ENCODE measurements around the gene CD99L2.
A peak's percentile ranks its signal among the peaks of the same experiment; 100 is the strongest.

CD99L2 gene, protein sequence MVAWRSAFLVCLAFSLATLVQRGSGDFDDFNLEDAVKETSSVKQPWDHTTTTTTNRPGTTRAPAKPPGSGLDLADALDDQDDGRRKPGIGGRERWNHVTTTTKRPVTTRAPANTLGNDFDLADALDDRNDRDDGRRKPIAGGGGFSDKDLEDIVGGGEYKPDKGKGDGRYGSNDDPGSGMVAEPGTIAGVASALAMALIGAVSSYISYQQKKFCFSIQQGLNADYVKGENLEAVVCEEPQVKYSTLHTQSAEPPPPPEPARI

DNA sequence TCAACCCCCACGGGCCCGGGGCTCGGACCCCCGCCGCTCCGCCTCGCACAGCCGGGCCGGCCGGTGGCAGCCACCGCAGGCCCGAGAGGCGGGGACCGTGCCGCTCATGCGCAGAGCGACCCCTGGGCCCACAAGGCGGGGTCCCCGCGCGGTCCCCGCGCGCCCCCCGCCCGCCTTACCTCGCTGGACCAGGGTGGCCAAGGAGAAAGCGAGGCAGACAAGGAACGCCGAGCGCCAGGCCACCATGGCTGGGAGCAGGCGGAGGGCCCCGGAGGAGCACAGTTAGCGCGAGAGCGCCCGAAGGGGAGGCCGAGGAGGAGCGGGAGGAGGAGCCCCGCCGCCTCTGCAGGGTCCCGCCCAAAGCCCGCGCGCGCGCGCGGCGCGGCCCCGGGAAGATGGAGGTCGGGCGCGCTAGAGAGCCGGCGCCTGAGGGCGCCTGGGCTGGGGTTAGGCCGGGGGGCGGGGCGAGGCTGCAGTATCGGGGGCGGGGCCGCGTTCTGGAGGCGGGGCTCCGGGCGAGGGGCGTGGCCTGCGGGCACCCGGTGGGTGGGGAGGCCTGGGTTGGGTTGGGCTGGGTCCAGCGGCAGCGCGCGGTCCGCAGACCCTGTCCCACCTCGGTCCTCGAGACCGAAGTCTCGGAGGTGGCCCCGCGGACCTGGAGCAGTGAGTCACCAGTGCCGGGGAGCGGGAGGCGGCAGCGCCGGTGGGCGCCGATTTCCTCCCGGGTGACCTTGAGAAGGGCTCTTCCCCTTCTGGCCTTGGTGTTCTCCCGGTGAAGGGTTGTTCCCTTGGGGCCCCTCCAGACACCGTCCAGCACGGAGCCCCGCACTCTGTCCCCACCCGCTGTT lies at the start of gene CD99L2:
TSS of gene CD99L2 (minus strand) at position 326 of the 848 bp plus-strand sequence. CDS start at position 246, 80 bp downstream.
- peak; percentile 94 for DNase-seq (ENCODE audit: low spot score)

DNA sequence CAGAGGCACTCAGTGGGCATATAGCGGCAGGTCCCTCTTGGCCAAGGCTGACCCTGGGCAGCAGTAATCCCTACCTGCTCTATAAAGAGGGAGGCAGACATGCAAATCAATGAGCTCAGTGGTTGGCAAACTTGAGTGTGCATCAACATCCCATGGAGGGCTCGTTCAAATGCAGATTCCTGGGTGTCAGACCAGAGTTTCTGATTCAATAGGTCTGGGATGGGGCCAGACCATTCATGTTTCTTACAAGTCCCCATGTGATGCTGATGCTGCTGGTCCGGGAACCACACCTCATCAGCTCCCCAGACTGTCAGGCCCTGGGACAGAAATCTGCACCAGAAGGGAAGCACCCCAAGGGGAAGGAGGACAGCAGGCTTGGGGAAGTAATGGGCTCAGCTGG lies 45.8 kb upstream of the CD99L2 start:
- DNase-seq (ENCODE audit: low spot score), result no peak

DNA sequence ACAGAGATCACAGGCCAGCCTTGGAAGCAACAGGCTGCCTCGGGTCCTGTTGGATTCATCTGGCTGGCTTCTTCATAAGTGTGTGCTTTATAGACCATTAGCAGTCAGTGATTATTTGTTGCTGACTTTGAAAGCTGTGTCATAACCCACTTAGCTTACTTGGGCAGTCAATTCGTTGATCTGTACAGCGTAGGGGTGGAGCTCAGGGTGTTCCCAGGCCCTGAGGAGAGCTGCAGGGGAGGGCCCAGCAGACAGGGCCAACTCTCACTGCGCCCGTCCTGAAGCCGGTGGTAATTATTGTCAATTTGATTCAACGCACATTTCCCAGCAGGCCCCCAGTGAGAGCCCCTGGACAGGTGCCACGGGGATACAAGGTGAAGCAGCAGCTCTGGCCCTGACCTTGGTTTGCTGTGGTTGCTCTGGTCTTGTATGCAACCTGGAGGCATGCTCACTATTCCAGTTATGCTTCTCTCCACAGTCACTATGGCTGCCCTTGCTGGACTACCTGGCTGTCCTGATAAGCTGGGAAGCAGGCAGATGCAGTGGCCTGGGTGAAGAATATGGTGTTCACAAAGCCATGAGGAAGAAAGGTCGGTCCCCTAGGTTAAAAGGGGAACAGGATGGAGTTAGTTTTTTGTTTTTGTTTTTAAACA lies 44.6 kb upstream of the CD99L2 start:
- no peak for DNase-seq (ENCODE audit: low spot score)

DNA sequence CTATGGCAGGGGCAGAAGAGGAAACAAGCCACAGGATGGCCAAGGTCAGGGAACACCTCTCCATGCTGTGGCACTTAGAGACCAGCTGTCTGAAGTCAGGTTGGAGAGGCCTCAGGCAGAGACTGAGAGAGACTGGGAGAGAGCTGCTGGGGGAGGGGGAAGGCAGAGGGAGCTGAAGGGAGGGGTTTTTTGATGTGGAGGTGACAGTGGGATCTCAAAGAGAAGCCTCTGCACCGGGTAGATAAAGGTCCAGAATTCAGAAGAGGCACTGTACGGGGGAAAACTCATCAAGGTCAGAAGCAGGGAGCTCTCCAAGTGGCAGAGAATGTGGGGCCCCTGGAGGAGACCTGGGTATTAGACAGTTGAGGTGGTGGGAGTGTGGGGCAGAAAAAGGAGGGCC lies 43.1 kb upstream of the CD99L2 start:
- DNase-seq (ENCODE audit: low spot score), result no peak

DNA sequence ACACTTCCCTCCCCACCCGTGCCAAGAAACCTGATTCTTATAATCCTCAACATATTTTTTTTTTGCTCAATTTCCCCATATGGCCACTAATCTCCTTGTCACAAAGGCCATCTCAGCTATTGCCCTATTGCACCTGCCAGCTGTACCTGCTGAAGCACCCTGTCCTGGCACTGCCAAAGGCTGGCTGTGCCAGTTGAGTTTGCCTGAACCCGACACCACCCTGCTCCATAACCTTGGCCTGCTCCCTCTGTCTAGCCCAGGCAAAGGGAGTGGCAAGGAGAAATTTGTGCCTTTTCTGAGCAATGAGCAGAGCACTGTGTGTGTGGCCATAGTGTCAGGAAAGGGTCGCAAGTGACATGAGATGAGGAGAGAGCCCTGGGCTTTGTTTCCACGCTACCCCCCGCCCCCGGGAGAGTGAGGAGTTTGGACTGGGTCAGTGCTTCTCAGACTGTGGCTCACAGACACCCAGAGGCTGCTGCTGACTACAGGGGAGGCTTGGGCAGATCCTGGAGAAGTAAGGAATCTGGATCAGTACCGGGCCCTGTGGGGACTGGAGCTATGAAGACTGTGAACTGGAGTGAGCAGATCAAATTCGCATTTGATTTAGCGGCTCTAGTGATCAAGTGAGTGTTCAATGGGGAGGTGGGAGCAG lies 42.5 kb upstream of the CD99L2 start:
- DNase-seq (ENCODE audit: low spot score), result no peak

DNA sequence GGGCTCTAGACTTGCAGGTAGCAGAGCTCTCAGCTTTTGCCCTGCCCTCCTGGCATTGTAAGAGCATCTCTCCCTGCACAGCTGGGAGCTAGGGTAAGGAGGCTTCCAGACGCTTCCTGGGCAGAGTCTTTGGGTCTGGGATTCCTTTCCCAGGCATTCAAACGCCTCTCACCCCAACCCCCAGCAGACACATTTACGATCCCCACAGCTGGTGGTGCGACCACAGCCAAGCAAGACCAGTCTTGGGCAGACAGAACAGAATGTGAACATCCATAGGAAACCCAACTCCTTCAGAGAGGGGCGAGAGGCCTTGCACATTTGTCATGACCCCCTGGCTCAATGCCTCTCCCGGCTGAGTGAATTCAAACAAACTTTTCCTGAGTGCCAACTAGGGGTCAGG lies 38.1 kb upstream of the CD99L2 start:
- no peak for DNase-seq (ENCODE audit: low spot score)

DNA sequence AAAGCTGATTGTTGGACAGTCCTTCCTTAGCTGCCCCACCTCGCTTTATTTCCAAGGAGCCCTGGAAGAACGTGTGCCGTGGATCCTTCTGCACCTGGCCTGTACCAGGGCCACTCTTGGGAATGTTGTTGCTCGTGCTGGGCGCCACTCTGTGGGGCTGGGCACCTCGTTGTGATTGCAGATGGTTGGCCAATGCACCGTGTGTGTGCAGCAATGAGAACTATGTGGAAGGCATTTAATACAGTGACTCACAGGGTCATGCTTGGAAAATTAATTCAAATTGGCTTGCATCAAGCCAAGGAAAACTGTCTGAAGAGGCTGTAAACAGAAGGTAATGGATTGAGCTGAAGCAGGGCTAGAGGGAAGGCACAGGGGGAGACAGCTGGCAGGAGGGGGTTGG lies 37.0 kb upstream of the CD99L2 start:
- peak; percentile 52 for DNase-seq (ENCODE audit: low spot score)

DNA sequence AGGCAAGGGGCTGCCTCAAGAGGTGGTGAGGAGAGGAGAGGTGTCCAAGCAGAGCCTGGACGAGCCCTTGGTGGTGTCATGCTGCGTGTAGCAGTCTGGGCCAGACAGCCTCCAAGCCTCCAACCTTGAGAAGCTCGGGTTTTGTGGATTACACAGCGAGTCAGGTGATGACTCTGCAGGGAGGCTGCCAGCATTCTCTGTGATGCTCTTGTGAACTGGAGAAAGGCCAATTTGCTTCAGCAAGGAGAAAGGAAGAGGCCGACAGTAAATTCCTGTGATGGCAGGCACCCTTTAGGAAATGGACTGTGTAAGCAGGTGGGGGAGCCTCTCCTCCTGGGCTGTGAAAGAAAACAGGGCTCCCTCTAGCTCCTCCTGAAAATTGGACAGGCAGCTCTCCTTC lies 36.0 kb upstream of the CD99L2 start:
- peak; percentile 50 for DNase-seq (ENCODE audit: low spot score)

DNA sequence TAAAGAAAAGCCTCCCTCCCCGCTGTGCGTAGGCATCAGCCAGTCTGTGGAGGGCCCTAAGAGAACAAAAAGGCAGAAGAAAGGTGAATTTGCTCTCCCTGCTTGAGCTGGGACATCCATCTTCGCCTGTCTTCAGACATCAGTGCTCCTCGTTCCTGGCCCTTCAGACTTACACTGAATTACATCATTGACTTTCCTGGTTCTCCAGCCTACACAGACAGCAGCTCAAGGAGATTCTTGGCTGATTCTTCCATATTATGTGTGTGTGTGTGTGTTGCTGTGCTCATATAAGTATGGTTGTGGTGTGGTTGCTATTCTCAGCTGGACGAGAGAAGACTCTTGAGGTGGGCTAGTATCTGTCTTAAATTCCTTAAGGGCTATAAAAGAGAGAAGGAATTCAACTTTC lies 35.5 kb upstream of the CD99L2 start:
- no peak for DNase-seq (ENCODE audit: low spot score)

DNA sequence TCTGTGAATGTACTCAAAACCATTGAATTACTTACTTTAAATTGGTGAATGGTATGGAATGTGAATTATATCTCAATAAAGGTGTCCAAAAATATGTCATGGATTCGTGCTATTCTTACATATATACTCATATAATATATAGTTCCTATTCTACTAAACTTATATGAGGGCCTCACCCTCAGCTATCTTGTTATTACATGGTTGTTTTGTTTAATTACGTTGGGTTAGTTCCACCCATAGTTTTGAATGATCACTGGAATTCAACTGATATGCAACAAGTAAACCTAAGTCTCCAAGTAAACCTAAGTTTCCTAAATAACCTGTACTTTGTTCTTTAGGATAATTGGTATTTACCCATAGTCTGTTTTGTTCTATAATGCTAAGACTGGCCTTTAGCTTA lies 30.6 kb upstream of the CD99L2 start:
- DNase-seq (ENCODE audit: low spot score), result no peak

DNA sequence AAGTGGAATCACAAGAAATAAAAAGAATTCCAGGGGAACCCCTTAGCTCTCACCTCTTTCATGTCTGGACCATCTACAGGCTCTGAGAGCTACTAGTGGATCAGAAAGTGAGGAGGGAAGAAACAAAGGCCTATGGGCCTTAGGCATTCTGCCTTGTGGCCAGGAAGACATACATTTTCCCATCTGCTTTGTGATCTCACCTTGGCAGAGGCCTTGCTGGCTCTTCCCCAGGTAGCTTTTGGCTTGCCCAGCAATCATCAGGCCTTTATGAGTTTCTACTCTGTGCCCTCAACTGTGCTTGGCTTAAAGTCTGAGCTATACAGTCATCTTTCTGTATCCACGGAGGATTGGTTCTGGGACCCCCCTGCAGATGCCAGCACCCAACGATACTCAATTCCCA lies 28.3 kb upstream of the CD99L2 start:
- no peak for DNase-seq (ENCODE audit: low spot score)

DNA sequence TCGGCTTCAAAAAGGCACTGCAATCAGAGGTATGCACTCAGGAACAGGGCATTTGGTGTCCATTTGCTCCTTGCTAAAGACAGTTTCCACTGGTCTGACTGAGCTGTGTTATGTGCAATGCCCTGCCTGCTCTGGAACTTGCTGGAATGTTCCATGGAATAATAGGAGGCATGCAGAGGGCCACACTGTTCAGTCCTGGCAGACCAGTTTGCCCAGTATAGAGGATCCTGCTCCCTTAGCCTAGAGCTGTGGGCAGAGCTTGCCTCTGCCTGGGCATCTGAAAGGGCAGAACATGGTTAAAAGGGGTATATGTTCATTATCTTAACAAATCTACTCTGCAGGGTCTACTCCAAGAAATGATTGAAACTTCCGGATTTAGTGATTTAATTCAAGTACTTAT lies 27.8 kb upstream of the CD99L2 start:
- DNase-seq (ENCODE audit: low spot score), result peak; percentile 18

DNA sequence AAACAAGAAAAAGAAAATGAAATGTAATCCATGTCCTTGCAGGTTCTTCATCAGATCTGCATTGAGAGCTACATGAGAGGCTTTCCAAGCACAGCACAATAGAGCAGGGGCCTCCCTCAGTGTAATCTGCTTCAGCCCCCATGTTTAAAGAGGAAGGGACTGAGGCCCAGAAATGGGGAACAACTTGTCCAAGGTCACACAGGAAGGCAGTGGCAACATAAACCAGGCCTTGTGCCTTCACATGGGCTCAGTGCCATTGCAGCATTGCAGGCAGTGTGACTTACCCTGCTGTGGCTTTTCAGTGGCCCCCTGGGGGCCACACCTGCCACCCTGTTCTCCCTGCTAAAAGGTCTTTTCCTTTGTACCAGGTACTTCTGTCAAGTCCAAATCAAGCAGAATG lies 20.9 kb upstream of the CD99L2 start:
- DNase-seq (ENCODE audit: low spot score), result no peak

DNA sequence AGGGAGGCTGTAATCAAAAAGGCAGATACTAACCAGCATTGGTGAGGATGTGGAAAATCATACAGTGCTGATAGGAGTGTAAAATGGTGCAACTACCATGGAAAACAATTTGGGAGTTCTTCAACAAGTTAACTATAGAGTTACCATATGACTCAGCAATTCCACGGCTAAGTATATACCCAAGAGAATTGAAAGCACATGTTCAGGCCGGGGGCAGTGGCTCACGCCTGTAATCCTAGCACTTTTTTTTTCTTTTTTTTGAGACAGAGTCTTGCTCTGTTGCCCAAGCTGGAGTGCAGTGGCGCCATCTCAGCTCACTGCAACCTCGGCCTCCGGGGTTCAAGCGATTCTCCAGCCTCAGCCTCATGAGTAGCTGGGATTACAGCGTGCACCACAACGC lies 15.0 kb upstream of the CD99L2 start:
- no peak for DNase-seq (ENCODE audit: low spot score)

DNA sequence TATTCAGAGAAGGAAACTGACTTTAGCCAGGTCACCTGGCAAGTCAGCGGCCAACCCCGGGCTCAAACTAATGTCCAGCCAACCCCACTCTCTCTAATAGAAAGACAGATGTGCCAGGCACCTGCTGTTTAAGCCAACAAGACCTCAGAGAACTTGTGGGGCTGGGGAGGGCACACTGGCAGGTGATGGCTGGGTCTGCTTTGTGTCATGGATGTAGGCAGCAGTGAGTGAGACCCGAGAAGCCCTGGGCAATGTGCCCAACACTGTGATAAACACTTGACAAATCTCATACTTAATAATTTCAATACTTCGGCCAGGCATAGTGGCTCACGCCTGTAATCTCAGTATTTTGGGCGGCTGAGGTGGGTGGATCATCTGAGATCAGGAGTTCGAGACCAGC lies 9.0 kb upstream of the CD99L2 start:
- DNase-seq (ENCODE audit: low spot score), result no peak

DNA sequence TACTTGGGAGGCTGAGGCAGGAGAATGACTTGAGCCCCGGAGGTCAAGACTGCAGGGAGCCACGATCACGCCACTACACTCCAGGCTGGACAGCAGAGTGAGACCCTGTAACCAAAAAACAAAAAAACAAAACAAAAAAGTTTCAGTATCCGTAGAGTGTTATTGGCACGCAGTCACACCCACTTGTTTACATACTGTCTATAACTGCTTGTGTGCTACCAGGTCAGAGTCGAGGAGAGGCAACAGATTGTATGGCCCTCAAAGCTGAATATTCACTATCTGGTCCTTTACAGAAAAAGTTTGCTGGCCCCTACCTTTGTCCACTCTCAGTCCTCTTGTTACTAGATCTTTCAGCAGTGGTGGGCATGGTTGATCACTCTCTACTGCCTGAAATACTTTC lies 8.2 kb upstream of the CD99L2 start:
- DNase-seq (ENCODE audit: low spot score), result no peak

DNA sequence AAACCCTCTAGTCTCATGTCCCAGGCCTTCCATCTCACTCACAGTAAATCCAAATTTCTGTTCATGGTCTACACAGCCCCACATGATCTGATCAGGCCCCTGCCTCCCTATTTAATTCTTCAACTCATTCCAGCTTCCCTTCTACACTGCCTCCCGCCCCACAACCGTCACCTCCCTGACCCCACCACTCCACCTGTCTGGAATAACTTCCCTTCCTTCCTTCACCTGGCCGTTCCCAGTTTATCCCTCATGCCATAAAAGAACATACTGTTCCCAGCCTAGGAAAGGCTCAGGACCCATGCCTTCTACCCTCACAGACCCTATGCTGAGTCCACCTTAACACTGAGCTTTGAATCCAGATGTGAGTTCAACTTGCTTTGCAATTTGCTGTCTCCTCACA lies 6.8 kb upstream of the CD99L2 start:
- no peak for DNase-seq (ENCODE audit: low spot score)

DNA sequence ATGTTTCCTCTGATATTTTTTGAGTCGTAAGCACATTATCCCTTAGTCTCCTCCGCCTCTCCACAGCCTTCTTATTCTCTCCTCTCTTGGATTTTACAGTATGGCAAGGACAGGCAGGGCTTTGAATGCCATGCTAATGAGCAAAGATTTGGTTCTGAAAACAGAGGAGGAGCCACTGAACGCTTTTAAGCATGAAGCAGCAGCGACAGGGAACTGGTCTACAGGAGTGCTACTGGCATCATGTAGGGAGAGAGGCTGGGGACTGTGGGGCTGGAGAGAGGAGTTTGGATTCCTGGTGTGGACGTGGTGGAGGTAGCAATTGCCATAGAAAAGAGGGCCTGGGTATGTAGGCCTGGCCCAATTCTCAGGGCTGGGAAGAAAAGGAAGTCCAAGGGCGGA lies 4.6 kb upstream of the CD99L2 start:
- no peak for DNase-seq (ENCODE audit: low spot score)

DNA sequence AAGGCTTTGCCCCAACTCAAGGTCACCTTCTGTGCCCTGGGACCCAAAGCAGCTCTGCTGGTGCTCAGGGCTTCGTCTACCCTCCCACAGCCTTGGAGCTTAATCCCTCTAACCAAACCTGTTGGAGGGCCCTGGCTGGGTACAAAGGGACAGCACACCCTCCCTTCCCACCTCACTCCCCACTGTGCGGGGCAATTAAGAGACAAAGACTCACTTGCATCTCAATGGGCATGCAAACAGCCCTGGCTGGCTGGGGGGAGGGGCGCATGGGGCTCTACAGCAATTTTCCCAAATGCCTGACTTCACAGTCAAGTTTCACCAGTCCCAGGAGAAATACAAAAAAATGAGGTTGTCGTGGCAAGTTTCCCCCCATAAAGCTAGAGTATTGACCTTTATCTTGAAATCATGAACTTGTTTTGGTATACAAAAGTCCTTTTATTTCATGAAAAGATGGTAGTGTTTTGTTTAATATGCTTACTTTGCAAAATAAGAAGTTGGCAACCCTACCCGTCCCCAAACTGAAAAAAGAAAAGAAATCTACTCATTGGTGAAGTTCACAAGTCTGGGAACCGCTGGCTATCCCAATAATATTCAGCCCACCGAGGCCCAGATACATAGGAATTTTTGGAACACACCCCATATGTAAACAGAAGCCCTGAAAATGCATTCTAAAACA lies 4.1 kb upstream of the CD99L2 start:
- DNase-seq (ENCODE audit: low spot score), result no peak

DNA sequence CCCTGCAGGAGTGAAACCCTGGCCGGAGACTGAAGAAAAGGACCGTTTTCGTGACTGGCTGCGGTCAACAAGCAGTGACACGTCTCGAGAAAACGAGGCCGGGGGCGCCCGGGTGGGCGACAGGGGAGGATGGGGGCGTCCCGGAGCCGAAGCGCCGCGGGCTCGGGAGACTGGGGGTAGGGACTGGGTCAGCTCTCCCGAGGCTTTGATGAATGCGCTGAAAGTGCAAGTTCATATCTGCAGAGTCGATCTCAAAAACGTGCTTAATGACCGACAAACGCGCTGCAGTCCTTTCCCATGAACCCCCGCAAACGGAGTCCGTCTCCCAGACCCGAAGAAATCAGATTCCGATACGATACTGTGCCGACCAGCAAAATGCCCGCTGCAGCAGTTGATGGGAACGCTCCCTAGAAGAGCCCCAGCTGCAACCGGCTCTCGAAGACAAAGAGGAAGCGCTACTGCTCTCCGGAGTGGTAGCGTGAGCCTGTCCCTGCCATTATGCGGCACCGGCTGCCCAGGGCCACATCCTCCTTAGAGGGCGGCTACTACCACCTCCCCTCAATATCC lies 806 bp upstream of the CD99L2 start:
- DNase-seq (ENCODE audit: low spot score), result peak; percentile 12

DNA sequence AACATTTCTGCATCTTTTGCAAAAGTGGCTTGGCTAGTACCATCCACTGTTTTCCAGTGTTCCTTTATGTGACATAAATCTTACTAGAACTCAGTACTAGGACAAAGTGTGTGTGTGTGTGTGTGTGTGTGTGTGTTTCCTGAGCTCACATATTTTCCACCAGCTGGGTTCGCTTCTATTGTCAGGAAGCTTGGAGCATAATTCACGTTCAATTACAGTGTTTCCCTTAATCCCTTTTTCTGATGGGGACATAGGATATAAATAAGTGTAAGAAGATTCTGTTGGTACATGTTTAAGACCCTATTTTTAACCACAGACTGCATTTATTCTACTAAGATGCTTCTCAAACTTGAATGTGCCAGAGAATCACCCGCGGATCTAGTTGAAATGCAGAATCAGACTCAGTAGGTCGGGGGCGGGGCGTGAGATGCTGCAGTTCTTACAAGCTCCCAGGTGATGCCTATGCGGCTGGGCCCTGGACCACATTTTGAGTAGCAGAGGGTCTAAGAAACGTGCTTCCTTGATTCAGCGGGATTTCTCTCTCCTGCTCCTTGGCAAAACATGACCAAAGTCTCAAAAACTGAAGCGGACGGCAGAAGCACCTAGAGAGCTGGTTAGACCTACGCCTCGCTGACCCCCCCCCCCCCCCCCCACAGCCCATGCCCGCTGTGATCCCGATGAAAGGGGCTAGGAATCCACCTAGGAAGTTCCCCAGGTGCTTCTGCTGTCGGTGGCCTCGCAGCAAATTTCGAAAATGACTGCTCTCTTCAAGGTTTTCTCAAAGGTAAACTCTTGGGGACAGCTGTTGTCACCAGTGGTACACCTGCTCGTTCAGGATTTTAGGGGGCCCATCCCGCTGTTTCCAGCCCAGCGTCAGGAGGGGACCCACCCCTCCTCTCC lies 797 bp downstream of the CD99L2 start:
- DNase-seq (ENCODE audit: low spot score), result no peak
